HepG2 (cell line): ENCODE data around the gene CUL7. TPM values are rescaled to one million over a fixed set of nuclear protein-coding genes. Genes with fewer than 3 reads are reported as not detected.
A peak's percentile ranks its signal among the peaks of the same experiment; 100 is the strongest.

ENCODE experiments used
- ARID2 ChIP-seq: sonication (generic); formaldehyde crosslinking; IDR thresholded peaks from 2 replicates; pipeline ENCODE4 v1.8.1; 2022; ENCODE audit warnings: mild to moderate bottlenecking, missing genetic modification reagents, borderline replicate concordance
- ATRX ChIP-seq: sonication (generic); formaldehyde crosslinking; IDR thresholded peaks from 2 replicates; pipeline ENCODE4 v1.4.0; 2020; ENCODE audit warnings: missing genetic modification reagents, borderline replicate concordance
- CSRNP2 ChIP-seq: sonication (generic); formaldehyde crosslinking; conservative IDR thresholded peaks from 2 replicates; pipeline ENCODE4 v1.8.0; 2022; ENCODE audit warnings: low read depth, missing genetic modification reagents
- ELF4 ChIP-seq: sonication (generic); formaldehyde crosslinking; IDR thresholded peaks from 2 replicates; pipeline ENCODE4 v1.5.0; 2020; ENCODE audit warnings: missing genetic modification reagents, mild to moderate bottlenecking, moderate library complexity, borderline replicate concordance
- MATR3 ChIP-seq: sonication (generic); formaldehyde crosslinking; IDR thresholded peaks from 2 replicates; pipeline ENCODE4 v1.4.0; 2020; ENCODE audit warnings: missing genetic modification reagents
- MXD1 ChIP-seq: sonication (generic); formaldehyde crosslinking; IDR thresholded peaks from 2 replicates; pipeline ENCODE4 v1.4.0; 2020; ENCODE audit warnings: mild to moderate bottlenecking, missing genetic modification reagents
- NFAT5 ChIP-seq: sonication (generic); formaldehyde crosslinking; IDR thresholded peaks from 2 replicates; pipeline ENCODE4 v1.4.0; 2020; ENCODE audit warnings: missing genetic modification reagents
- PHF21A ChIP-seq: sonication (generic); formaldehyde crosslinking; IDR thresholded peaks from 2 replicates; pipeline ENCODE4 v1.5.0; 2020; ENCODE audit warnings: mild to moderate bottlenecking, missing genetic modification reagents
- SRSF1 ChIP-seq: fragments of 200-400 bp; formaldehyde crosslinking; optimal IDR thresholded peaks from 2 replicates; pipeline ENCODE3; 2017; ENCODE audit warnings: mild to moderate bottlenecking, low read depth, low read length, moderate library complexity
- TERF1 ChIP-seq: sonication (generic); formaldehyde crosslinking; IDR thresholded peaks from 2 replicates; pipeline ENCODE4 v1.8.0; 2022; ENCODE audit warnings: mild to moderate bottlenecking, missing genetic modification reagents, moderate library complexity
- ZFP36 ChIP-seq: fragments of 150-350 bp; IDR thresholded peaks from 2 replicates; pipeline ENCODE4 v1.6.1; 2018; ENCODE audit warnings: borderline replicate concordance, low read length, low read depth; ENCODE audit not compliant: partially characterized antibody
- ZFX ChIP-seq: sonication (generic); formaldehyde crosslinking; IDR thresholded peaks from 2 replicates; pipeline ENCODE4 v1.4.0; 2020; ENCODE audit warnings: mild to moderate bottlenecking, low read depth, missing genetic modification reagents, moderate library complexity
- ZMYM3 ChIP-seq: sonication (generic); formaldehyde crosslinking; IDR thresholded peaks from 2 replicates; pipeline ENCODE4 v1.5.1; 2020; ENCODE audit warnings: mild to moderate bottlenecking, missing genetic modification reagents
- ZNF451 ChIP-seq: sonication (generic); formaldehyde crosslinking; IDR thresholded peaks from 2 replicates; pipeline ENCODE4 v1.5.0; 2020; ENCODE audit warnings: mild to moderate bottlenecking, missing genetic modification reagents
- ZNF512 ChIP-seq: sonication (generic); formaldehyde crosslinking; IDR thresholded peaks from 2 replicates; pipeline ENCODE4 v1.4.0; 2020; ENCODE audit warnings: mild to moderate bottlenecking, missing genetic modification reagents
- ZNF619 ChIP-seq: sonication (generic); formaldehyde crosslinking; IDR thresholded peaks from 2 replicates; pipeline ENCODE4 v1.4.0; 2020; ENCODE audit warnings: mild to moderate bottlenecking, missing genetic modification reagents
- ZSCAN9 ChIP-seq: IDR thresholded peaks from 2 replicates; pipeline ENCODE4 v1.6.1; 2016; ENCODE audit warnings: borderline replicate concordance
- polyA plus RNA-seq, 8 experiments: library from polyadenylated mRNA; depleted of rRNA in 3 of 8; stranded (reverse) in 7 of 8; unstranded in 1 of 8; fragments of >200 nt; fragmentation: Illumina TruSeq in 4 of 8; extraction: Trizol in 4 of 8; gene quantifications; 2 replicates each; pipeline versions ENCODE4 v1.2.1 to v1.2.3, GENCODE V29; 2011 to 2016; ENCODE audit warnings: low read depth in 4 of 8, missing spikeins in 1 of 8, mixed read lengths in 1 of 8; ENCODE audit not compliant: insufficient read depth in 1 of 8
- total RNA-seq, 5 experiments: library from RNA; depleted of rRNA; stranded (reverse); fragments of >200 nt; fragmentation: Illumina TruSeq; extraction: Trizol; gene quantifications; 2 replicates each; pipeline ENCODE4 v1.2.3, GENCODE V29; 2016; ENCODE audit warnings: low read depth in 1 of 5

Gene CUL7
- total and polyA plus RNA-seq, 2 of the 13 experiments (the other 11 are each of a cell fraction or from before 2014, with no cell fraction given): 32.0 to 60.7 TPM

- TF ChIP-seq NFAT5 (CRISPR knock-in tag): no peak
- no peak for TF ChIP-seq CSRNP2 (CRISPR knock-in tag)
- TF ChIP-seq ZNF619: 0 out of 2 replicates have a peak, but pooled peaks have one; percentile 51
- TF ChIP-seq SRSF1: peak; percentile 90
- TF ChIP-seq ZNF451 (CRISPR knock-in tag): peak; percentile 69; the same call in 1 of the 2 replicates
- TF ChIP-seq ZNF512 (CRISPR knock-in tag): no peak
- no peak for TF ChIP-seq MATR3 (CRISPR knock-in tag)
- peak; percentile 74 for TF ChIP-seq ZFX (CRISPR knock-in tag)
- no peak for TF ChIP-seq ATRX (CRISPR knock-in tag)
- TF ChIP-seq ZMYM3: peak; percentile 10
- TF ChIP-seq ZSCAN9: 0 out of 2 replicates have a peak, but pooled peaks have one; percentile 32
- peak; percentile 69; the same call in 1 of the 2 replicates for TF ChIP-seq ELF4 (CRISPR knock-in tag)
- no peak for TF ChIP-seq TERF1 (CRISPR knock-in tag)
- no peak for TF ChIP-seq ARID2 (CRISPR knock-in tag)
- TF ChIP-seq MXD1: no peak
- peak; percentile 92; the same call in 1 of the 2 replicates for TF ChIP-seq PHF21A (CRISPR knock-in tag)
- TF ChIP-seq ZFP36: no peak
Observed at GRCh38 chr6:43089874-43090558, 36.4 kb upstream of the CUL7 start (continued).
